A172 (cell line): ENCODE results near the gene RUNX3. TPM values are rescaled to one million over a fixed set of nuclear protein-coding genes. Genes with fewer than 3 reads are reported as not detected.
A peak's percentile ranks its signal among the peaks of the same experiment; 100 is the strongest.

Experiments
- DNase-seq: peaks from one replicate; pipeline ENCODE4 v3.0.0-alpha.2; 2015; ENCODE audit warnings: low spot score
- total RNA-seq: library from RNA; depleted of rRNA; stranded (reverse); fragments of >200 nt; shearing (Covaris generic); gene quantifications from 2 replicates; pipeline ENCODE4 v1.2.3, GENCODE V29; 2014; rRNA removed

RUNX3 gene
- total RNA-seq, 1 experiment from 2014 or later, result not detected

- DNase-seq, result no peak
Measured at GRCh38 chr1:24864370-24864777, 65.7 kb downstream of the RUNX3 start.

- no peak for DNase-seq
Measured at GRCh38 chr1:24862775-24863483, 67.1 kb downstream of the RUNX3 start.

GRCh38 chr1:24861821-24862727, 68.0 kb downstream of the RUNX3 start:
- peak; percentile 23 for DNase-seq

- no peak for DNase-seq
Measured at GRCh38 chr1:24860841-24861240, 69.2 kb downstream of the RUNX3 start.

GRCh38 chr1:24859063-24860010, 70.7 kb downstream of the RUNX3 start:
- DNase-seq, result no peak

GRCh38 chr1:24858277-24858676, 71.8 kb downstream of the RUNX3 start:
- no peak for DNase-seq

GRCh38 chr1:24857507-24858133, 72.5 kb downstream of the RUNX3 start:
- no peak for DNase-seq

- DNase-seq, result no peak
Measured at GRCh38 chr1:24856787-24857506, 73.1 kb downstream of the RUNX3 start.

- DNase-seq, result no peak
Measured at GRCh38 chr1:24855474-24855873, 74.6 kb downstream of the RUNX3 start.

- DNase-seq, result no peak
Measured at GRCh38 chr1:24853649-24854048, 76.4 kb downstream of the RUNX3 start.

GRCh38 chr1:24850328-24850920, 79.7 kb downstream of the RUNX3 start:
- DNase-seq, result no peak

- no peak for DNase-seq
Measured at GRCh38 chr1:24849672-24850295, 80.3 kb downstream of the RUNX3 start.

Other genes starting within 250 kb of the RUNX3 start
- gene CLIC4, start 184.8 kb downstream of the RUNX3 start, total RNA-seq, result 209 and 218 TPM in 2 replicates